ENCODE results near the gene MICU2.

The MICU2 gene

DNA sequence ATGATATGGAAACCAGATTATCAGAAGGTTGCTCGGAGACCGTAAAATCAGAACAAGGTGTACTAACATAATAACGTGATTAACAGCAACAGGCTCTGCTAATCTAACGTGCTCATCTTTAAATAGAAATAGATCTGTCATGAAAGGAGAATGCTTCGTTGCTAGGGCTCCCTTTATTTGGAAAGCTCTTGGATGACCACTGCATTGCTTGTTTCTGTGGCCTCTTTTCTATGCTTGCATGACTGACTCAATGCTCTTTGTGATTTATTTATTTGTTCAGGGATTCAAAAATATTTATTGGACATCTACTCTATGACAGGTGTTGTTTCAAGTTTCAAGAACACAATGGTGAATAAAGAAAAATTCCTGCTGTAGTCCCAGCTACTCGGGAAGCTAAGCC is 122.6 kb downstream of the MICU2 start:
- Histone ChIP-seq H3K4me1 (ENCODE audit: low read length) (0 out of 2 replicates have a peak, but pooled peaks cover 6% of the 10 kb centered on the region), H3K27me3 (ENCODE audit: low read depth, low read length) (no peaks in the 10 kb centered on the region), H3K9ac (ENCODE audit: low read length) (no peak overlapping the region), H3K4me3 (ENCODE audit: low read length) (no peak overlapping the region), H3K27ac (ENCODE audit: low read length) (no peak overlapping the region), H4K20me1 (ENCODE audit: insufficient read depth, low read length) (no peaks in the 10 kb centered on the region), H3K4me2 (ENCODE audit: low read length) (no peak overlapping the region), H2AFZ (ENCODE audit: low read depth, low read length) (no peak overlapping the region), H3K9me3 (ENCODE audit: insufficient read depth, low read length) (peaks cover 2% of the 10 kb centered on the region; the same call in 1 of the 2 replicates), H3K79me2 (ENCODE audit: low read length) (no peaks in the 10 kb centered on the region), H3K36me3 (replicated peaks; ENCODE audit: low read depth, low read length) (no peaks in the 10 kb centered on the region)
- TF ChIP-seq, protein P1, sequence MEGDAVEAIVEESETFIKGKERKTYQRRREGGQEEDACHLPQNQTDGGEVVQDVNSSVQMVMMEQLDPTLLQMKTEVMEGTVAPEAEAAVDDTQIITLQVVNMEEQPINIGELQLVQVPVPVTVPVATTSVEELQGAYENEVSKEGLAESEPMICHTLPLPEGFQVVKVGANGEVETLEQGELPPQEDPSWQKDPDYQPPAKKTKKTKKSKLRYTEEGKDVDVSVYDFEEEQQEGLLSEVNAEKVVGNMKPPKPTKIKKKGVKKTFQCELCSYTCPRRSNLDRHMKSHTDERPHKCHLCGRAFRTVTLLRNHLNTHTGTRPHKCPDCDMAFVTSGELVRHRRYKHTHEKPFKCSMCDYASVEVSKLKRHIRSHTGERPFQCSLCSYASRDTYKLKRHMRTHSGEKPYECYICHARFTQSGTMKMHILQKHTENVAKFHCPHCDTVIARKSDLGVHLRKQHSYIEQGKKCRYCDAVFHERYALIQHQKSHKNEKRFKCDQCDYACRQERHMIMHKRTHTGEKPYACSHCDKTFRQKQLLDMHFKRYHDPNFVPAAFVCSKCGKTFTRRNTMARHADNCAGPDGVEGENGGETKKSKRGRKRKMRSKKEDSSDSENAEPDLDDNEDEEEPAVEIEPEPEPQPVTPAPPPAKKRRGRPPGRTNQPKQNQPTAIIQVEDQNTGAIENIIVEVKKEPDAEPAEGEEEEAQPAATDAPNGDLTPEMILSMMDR (IDR thresholded peaks at IDR 0.05; ENCODE audit: low read depth, low read length), result no peak
- TF ChIP-seq EZH2phosphoT487 (IDR thresholded peaks at IDR 0.05; ENCODE audit: low read depth), result no peak

DNA sequence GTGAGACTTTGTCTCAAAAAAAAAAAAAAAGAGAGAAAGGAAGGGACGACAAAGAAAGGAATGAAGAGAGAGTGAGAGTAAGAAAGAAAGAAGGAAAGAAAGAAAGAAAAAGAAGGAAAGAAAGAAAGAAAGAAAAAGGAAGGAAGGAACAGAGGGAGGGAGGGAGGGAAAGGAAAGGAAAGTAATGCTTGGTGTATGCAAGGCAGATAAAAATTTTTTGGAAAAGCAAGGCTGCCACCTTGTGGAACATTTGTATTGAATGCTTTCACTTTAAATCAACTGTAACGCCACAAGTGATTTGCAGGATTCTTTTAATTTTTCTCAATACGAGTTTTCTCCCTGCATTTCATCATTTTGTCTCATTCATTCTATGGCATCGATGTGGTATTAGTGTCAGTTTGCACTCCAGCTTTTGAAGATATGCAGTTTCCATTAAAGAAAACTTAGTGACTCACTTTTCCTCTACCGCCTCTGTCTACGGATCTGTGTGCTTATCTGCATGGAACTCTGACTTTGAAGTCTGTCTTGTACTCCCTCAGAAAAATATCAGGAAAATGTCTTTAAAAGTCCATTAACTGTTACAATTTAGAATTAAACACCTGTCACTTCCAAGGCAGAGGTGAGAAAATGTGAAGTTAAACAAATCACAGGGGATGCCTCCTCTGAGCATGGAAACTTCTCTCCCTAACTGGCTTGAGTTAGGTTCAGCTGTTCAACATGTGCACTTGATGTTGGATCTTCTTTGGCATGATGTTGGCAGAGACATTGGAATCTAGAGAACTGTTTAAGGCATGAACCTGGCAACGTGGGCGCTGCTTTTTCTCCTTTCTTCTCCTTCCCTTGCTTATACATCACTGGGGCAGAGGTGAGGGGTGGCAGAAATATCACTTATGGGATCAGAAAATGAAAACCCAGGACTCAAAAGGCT is 124.8 kb downstream of the MICU2 start:
- Histone ChIP-seq H4K20me1 (ENCODE audit: insufficient read depth, low read length) (no peaks in the 10 kb centered on the region), H3K4me3 (ENCODE audit: low read length) (peak overlapping the region; percentile 30), H3K27ac (ENCODE audit: low read length) (no peak overlapping the region), H3K79me2 (ENCODE audit: low read length) (no peaks in the 10 kb centered on the region), H3K4me2 (ENCODE audit: low read length) (peak overlapping the region; percentile 58), H3K9ac (ENCODE audit: low read length) (no peak overlapping the region), H3K9me3 (ENCODE audit: insufficient read depth, low read length) (no peaks in the 10 kb centered on the region), H2AFZ (ENCODE audit: low read depth, low read length) (peak overlapping the region; percentile 27), H3K4me1 (ENCODE audit: low read length) (0 out of 2 replicates have a peak, but pooled peaks cover 6% of the 10 kb centered on the region), H3K36me3 (replicated peaks; ENCODE audit: low read depth, low read length) (no peaks in the 10 kb centered on the region), H3K27me3 (ENCODE audit: low read depth, low read length) (no peaks in the 10 kb centered on the region)
- TF ChIP-seq, protein P1 (IDR thresholded peaks at IDR 0.05; ENCODE audit: low read depth, low read length), result peak; percentile 61
- no peak for TF ChIP-seq EZH2phosphoT487 (IDR thresholded peaks at IDR 0.05; ENCODE audit: low read depth)

DNA sequence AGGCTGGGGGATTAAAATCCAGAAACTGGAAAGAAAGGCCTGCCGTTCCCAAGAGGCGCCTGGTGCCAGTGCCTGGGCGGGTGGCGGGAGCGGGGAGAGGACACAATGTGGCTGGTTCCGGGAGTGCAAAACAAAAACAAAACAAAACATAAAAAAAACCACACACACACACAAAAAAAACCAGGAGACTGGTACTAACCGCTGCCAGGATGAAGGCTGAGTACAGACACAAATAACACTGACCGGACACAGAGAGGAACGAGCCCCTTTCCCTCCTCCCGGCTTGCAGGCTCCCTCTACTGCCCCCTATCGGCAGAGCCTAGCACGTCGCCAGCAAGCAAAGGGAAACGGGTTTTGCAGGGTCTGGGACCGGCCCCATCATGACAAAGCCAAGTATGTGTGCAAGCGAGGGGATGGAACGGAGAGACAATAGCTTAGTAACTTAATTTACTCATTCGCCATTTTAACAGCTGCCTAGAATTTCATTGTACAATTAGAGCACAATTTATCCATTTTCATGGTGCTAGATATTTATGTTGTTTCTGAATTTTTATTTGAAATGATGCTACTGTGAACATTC is 127.0 kb downstream of the MICU2 start:
- peak overlapping the region; percentile 81 for H3K4me3 ChIP-seq (ENCODE audit: low read length)
- peak overlapping the region; percentile 74 for H3K9ac ChIP-seq (ENCODE audit: low read length)
- TF ChIP-seq EZH2phosphoT487 (IDR thresholded peaks at IDR 0.05; ENCODE audit: low read depth), result no peak
- TF ChIP-seq, protein P1 (IDR thresholded peaks at IDR 0.05; ENCODE audit: low read depth, low read length), result peak; percentile 96

DNA sequence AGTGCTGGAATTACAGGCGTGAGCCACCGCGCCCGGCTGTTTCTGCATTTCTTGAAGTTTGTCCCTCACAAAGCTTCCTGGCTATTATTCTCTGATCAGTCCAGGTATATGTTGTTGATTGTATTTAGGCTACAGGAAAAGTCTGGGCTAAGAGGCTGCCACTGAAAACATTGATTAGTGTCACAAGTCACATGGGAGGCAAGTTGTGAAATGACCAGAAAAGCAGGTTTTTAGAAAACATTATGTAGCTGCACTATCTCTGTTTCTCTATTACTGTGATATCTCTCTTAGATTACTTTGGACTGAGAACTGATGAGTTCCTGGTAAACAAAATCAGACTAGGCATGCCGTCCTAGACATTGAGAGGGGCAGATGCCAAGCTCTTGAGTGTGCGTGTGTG is 128.9 kb downstream of the MICU2 start:
- Histone ChIP-seq H3K27me3 (ENCODE audit: low read depth, low read length) (no peaks in the 10 kb centered on the region), H3K36me3 (replicated peaks; ENCODE audit: low read depth, low read length) (no peaks in the 10 kb centered on the region), H3K4me2 (ENCODE audit: low read length) (no peak overlapping the region), H4K20me1 (ENCODE audit: insufficient read depth, low read length) (no peaks in the 10 kb centered on the region), H3K27ac (ENCODE audit: low read length) (no peak overlapping the region), H3K4me3 (ENCODE audit: low read length) (no peak overlapping the region), H3K9me3 (ENCODE audit: insufficient read depth, low read length) (no peaks in the 10 kb centered on the region), H3K9ac (ENCODE audit: low read length) (no peak overlapping the region), H2AFZ (ENCODE audit: low read depth, low read length) (no peak overlapping the region), H3K4me1 (ENCODE audit: low read length) (0 out of 2 replicates have a peak, but pooled peaks cover 6% of the 10 kb centered on the region), H3K79me2 (ENCODE audit: low read length) (no peaks in the 10 kb centered on the region)
- no peak for TF ChIP-seq EZH2phosphoT487 (IDR thresholded peaks at IDR 0.05; ENCODE audit: low read depth)
- TF ChIP-seq, protein P1 (IDR thresholded peaks at IDR 0.05; ENCODE audit: low read depth, low read length), result no peak

More for the DNA sequence above, 127.0 kb downstream of the MICU2 start:
- no peaks in the 10 kb centered on the region for H3K36me3 ChIP-seq (replicated peaks; ENCODE audit: low read depth, low read length)
- H2AFZ ChIP-seq (ENCODE audit: low read depth, low read length), result peak overlapping the region; percentile 91
- no peak overlapping the region for H3K27ac ChIP-seq (ENCODE audit: low read length)
- no peaks in the 10 kb centered on the region for H3K79me2 ChIP-seq (ENCODE audit: low read length)
- H4K20me1 ChIP-seq (ENCODE audit: insufficient read depth, low read length), result no peaks in the 10 kb centered on the region
- H3K4me2 ChIP-seq (ENCODE audit: low read length), result peak overlapping the region; percentile 83
- H3K9me3 ChIP-seq (ENCODE audit: insufficient read depth, low read length), result no peaks in the 10 kb centered on the region
- H3K4me1 ChIP-seq (ENCODE audit: low read length), result 0 out of 2 replicates have a peak, but pooled peaks cover 6% of the 10 kb centered on the region
- no peaks in the 10 kb centered on the region for H3K27me3 ChIP-seq (ENCODE audit: low read depth, low read length)
